Measurements from ENCODE around the gene IPO8. TPM values are rescaled to one million over a fixed set of nuclear protein-coding genes. Genes with fewer than 3 reads are reported as not detected.
A peak's percentile ranks its signal among the peaks of the same experiment; 100 is the strongest.

The IPO8 gene
- 15.1 and 29.4 TPM in 2 replicates for total RNA-seq (2014; rRNA removed; shearing (Covaris generic))
- polyA plus RNA-seq (2015; cell fraction: cytosol; rRNA removed): 24.1 and 29.1 TPM in 2 replicates
- 46.6 and 47.4 TPM in 2 replicates for polyA plus RNA-seq (2015; cell fraction: nucleus; rRNA removed)

GRCh38 chr12:30695199-30696102, at the start of gene IPO8:
Gene IPO8, minus strand, starts transcription at chr12:30695869. Its CDS starts 222 bp downstream, at chr12:30695647.
- peak; percentile 96 for DNase-seq (ENCODE audit: low read depth)

GRCh38 chr12:30744321-30744720, 48.7 kb upstream of the IPO8 start:
- no peak for DNase-seq (ENCODE audit: low read depth)

GRCh38 chr12:30740274-30740673, 44.6 kb upstream of the IPO8 start:
- no peak for DNase-seq (ENCODE audit: low read depth)

- no peak for DNase-seq (ENCODE audit: low read depth)
Measured at GRCh38 chr12:30739020-30739419, 43.4 kb upstream of the IPO8 start.

- DNase-seq (ENCODE audit: low read depth): no peak
Measured at GRCh38 chr12:30732954-30733637, 37.4 kb upstream of the IPO8 start.

GRCh38 chr12:30730011-30730410, 34.3 kb upstream of the IPO8 start:
- DNase-seq (ENCODE audit: low read depth): no peak

GRCh38 chr12:30729547-30729946, 33.9 kb upstream of the IPO8 start:
- no peak for DNase-seq (ENCODE audit: low read depth)

- DNase-seq (ENCODE audit: low read depth): no peak
Measured at GRCh38 chr12:30726647-30727046, 31.0 kb upstream of the IPO8 start.

GRCh38 chr12:30725739-30726138, 30.1 kb upstream of the IPO8 start:
- DNase-seq (ENCODE audit: low read depth): peak; percentile 80

GRCh38 chr12:30719060-30719459, 23.4 kb upstream of the IPO8 start:
- peak; percentile 7 for DNase-seq (ENCODE audit: low read depth)

- DNase-seq (ENCODE audit: low read depth): no peak
Measured at GRCh38 chr12:30707613-30708342, 12.1 kb upstream of the IPO8 start.

GRCh38 chr12:30706476-30706875, 10.8 kb upstream of the IPO8 start:
- no peak for DNase-seq (ENCODE audit: low read depth)

GRCh38 chr12:30701056-30701455, 5.4 kb upstream of the IPO8 start:
- no peak for DNase-seq (ENCODE audit: low read depth)

- DNase-seq (ENCODE audit: low read depth): peak; percentile 5
Measured at GRCh38 chr12:30700216-30700900, 4.7 kb upstream of the IPO8 start.

- DNase-seq (ENCODE audit: low read depth): no peak
Measured at GRCh38 chr12:30698346-30698745, 2.7 kb upstream of the IPO8 start.

GRCh38 chr12:30696943-30697342, 1.3 kb upstream of the IPO8 start:
- DNase-seq (ENCODE audit: low read depth): no peak

GRCh38 chr12:30696486-30696885, 817 bp upstream of the IPO8 start:
- peak; percentile 5 for DNase-seq (ENCODE audit: low read depth)

- no peak for DNase-seq (ENCODE audit: low read depth)
Measured at GRCh38 chr12:30696103-30696408, 387 bp upstream of the IPO8 start.

- peak; percentile 41 for DNase-seq (ENCODE audit: low read depth)
Measured at GRCh38 chr12:30694412-30695198, 1.1 kb downstream of the IPO8 start.

- DNase-seq (ENCODE audit: low read depth): no peak
Measured at GRCh38 chr12:30692470-30692869, 3.2 kb downstream of the IPO8 start.
